Upper lobe of right lung (tissue), 1 donor: ENCODE measurements around the gene BET1L. TPM values are rescaled to one million over a fixed set of nuclear protein-coding genes. Genes with fewer than 3 reads are reported as not detected.

ENCODE experiments used
- ATAC-seq: fragments of 200-7000 bp; cut with Tn5 transposase; one replicate; pipeline ENCODE4 v1.9.1; 2020; ENCODE audit warnings: mild to moderate bottlenecking, moderate library complexity
- DNase-seq: peaks from one replicate; pipeline ENCODE4 v3.0.0-alpha.2; 2020
- H3K27ac ChIP-seq: fragments of 200-600 bp; one replicate; pipeline ENCODE4 v1.8.0; 2022
- H3K27me3 ChIP-seq: fragments of 200-600 bp; one replicate; pipeline ENCODE4 v1.8.0; 2022; ENCODE audit warnings: mild to moderate bottlenecking
- H3K36me3 ChIP-seq: fragments of 200-600 bp; one replicate; pipeline ENCODE4 v1.8.0; 2022
- H3K4me1 ChIP-seq: fragments of 200-600 bp; one replicate; pipeline ENCODE4 v1.8.0; 2022
- H3K4me3 ChIP-seq: fragments of 200-600 bp; one replicate; pipeline ENCODE4 v1.8.0; 2022; ENCODE audit warnings: mild to moderate bottlenecking
- H3K9me3 ChIP-seq: fragments of 200-600 bp; one replicate; pipeline ENCODE4 v1.8.0; 2022
- CTCF ChIP-seq: fragments of 200-600 bp; IDR thresholded peaks from one replicate; pipeline ENCODE4 v1.8.0; 2022; ENCODE audit warnings: antibody characterized with exemption
- intact Hi-C: fragments of 100-400 bp; cut with DNase I; formaldehyde crosslinking; loops from one replicate; pipeline ENCODE4 v1.11.0; 2022
- long read RNA-seq: library from polyadenylated mRNA; unstranded; transcript quantifications from one replicate; pipeline ENCODE4 v2.0.0, GENCODE V29; 2021
- total RNA-seq: library from RNA; stranded (reverse); fragmentation: NEBNext Ultra II Directional; extraction: Animal tissue kit (Norgen Biotek cat#: 25700); gene quantifications from one replicate; pipeline ENCODE4 v1.2.1, GENCODE V29; 2021
- donor health status: DM: no; HTN: yes; CAD: no; lungs with severe emphysema.

The BET1L gene, protein sequence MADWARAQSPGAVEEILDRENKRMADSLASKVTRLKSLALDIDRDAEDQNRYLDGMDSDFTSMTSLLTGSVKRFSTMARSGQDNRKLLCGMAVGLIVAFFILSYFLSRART
- 57.9 TPM for total RNA-seq
- long read RNA-seq, transcript BET1L-203 (4 exons, 2,819 nt), result major isoform, 67 of 106 reads
- long read RNA-seq, transcript BET1L-201 (3 exons, 2,916 nt), result minor isoform, 5 of 106 reads
- long read RNA-seq, partial matches to known transcripts, result 3 of 106 reads
- long read RNA-seq, other reads (novel, unspliced or antisense), result 30 of 106 reads

GRCh38 chr11:207208-207862 lies at the start of gene BET1L, which contains the start of gene RIC8A:
BET1L (minus strand) TSS chr11:207399; CDS start chr11:207321, 78 bp downstream.
RIC8A (plus strand) TSS chr11:207708; CDS start chr11:208855, 1,147 bp downstream.
- DNase-seq, result peak; percentile 97
- Histone ChIP-seq H3K27ac (peak within 1 kb of the TSS; percentile 99), H3K4me1 (peaks cover 35% of the 10 kb centered on the region), H3K4me3 (peak within 1 kb of the TSS; percentile 88), H3K27me3 (no peaks in the 10 kb centered on the region), H3K36me3 (peaks cover 53% of the 10 kb centered on the region), H3K9me3 (no peaks in the 10 kb centered on the region)
- intact Hi-C loops, result no loop called here
- ATAC-seq, result peak; percentile 91
- TF ChIP-seq CTCF, result no peak

DNA sequence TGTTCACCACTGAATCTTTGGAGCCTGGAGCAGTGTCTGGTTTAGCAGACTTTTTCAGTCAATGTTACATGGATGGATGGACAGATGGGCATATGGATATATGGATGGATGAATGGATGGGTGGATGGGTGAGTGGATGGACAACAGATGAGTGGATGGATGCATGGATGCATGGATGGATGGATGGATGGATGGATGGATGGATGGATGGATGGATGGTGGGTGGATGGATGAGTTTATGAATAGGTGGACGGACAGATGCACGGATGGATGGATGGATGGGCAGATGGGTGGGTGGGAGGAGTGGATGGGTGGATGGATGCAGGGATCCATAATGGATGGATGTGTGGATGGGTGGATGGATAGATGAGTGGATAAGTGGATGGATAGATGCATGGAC lies 48.6 kb upstream of the BET1L start:
- H3K4me3 ChIP-seq, result no peak overlapping the region
- H3K4me1 ChIP-seq, result no peaks in the 10 kb centered on the region
- intact Hi-C loops, result no loop called here
- no peak for TF ChIP-seq CTCF
- H3K27me3 ChIP-seq, result no peaks in the 10 kb centered on the region
- peaks cover 28% of the 10 kb centered on the region for H3K36me3 ChIP-seq
- no peak for DNase-seq
- H3K9me3 ChIP-seq, result no peaks in the 10 kb centered on the region
- no peak overlapping the region for H3K27ac ChIP-seq
- ATAC-seq, result no peak

- no peaks in the 10 kb centered on the region for H3K4me1 ChIP-seq
- no peak overlapping the region for H3K27ac ChIP-seq
- no peak for DNase-seq
- H3K9me3 ChIP-seq, result no peaks in the 10 kb centered on the region
- peaks cover 34% of the 10 kb centered on the region for H3K36me3 ChIP-seq
- intact Hi-C loops, result no loop called here
- no peaks in the 10 kb centered on the region for H3K27me3 ChIP-seq
- no peak for TF ChIP-seq CTCF
- ATAC-seq, result no peak
- H3K4me3 ChIP-seq, result no peak overlapping the region
These were observed 48.0 kb upstream of the BET1L start for GRCh38 chr11:255176-255575.

DNA sequence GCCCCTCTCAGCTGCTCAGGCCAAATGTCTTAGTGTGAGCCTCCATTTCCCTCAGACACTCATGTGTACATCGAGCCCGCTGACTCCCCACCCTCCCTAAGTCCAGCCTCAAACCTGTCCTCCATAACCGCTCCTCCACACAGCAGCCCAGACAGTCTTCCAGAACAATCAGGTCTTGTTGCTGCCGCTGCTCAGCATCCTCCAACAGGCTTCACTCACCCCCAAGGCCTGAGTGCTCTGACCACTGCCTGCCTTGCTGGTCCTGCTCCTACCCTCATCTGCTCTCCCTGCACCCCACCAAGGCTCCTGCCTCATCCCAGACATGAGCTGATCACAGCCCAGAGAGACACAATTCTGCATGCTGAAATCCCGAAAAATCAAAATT lies 46.7 kb upstream of the BET1L start:
- Histone ChIP-seq H3K27me3 (no peaks in the 10 kb centered on the region), H3K4me3 (no peak overlapping the region), H3K27ac (no peak overlapping the region), H3K36me3 (peaks cover 45% of the 10 kb centered on the region), H3K9me3 (no peaks in the 10 kb centered on the region), H3K4me1 (no peaks in the 10 kb centered on the region)
- no peak for ATAC-seq
- DNase-seq, result no peak
- TF ChIP-seq CTCF, result no peak
- intact Hi-C loops, result no loop called here

DNA sequence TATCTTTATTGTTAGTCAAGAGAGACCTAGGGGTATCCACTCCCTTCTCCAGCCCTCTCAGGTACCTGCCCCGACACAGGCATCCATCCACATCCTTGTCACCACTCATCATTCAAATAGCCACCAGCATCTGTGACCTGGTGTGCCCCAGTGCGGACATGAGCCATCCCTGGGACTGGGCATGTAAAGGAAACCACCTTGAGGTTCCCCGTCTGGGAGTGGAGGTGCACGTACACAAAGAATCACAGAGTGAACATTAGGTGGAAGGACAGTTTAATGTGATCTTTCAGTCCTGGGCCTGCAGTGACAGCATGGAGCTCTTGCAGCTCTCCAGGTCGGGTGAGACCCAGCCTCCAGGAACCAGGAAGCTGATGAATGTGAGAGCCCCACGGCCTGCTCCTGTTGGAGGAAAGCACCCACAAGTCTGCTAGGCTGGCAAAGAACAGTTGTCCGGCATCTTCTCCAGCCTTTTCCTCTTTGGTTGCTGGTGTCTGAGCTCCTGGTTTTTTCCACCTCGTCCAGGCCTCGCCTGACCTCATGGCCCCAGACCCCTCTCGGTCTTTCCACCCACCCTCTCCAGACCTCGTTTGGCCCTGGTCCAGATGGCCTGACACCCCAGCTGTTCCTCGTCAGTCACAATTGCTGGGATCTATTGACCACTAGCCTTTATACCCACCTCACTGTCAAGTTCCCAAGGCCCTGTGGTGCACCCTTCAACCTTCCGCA lies 46.1 kb upstream of the BET1L start:
- TF ChIP-seq CTCF, result no peak
- no peaks in the 10 kb centered on the region for H3K4me1 ChIP-seq
- ATAC-seq (no peak), DNase-seq (no peak)
- no peaks in the 10 kb centered on the region for H3K9me3 ChIP-seq
- H3K4me3 ChIP-seq, result no peak overlapping the region
- H3K27me3 ChIP-seq, result no peaks in the 10 kb centered on the region
- peaks cover 50% of the 10 kb centered on the region for H3K36me3 ChIP-seq
- no peak overlapping the region for H3K27ac ChIP-seq
- intact Hi-C loops, result no loop called here
